ENCODE results near the gene NTNG1. TPM values are rescaled to one million over a fixed set of nuclear protein-coding genes. Genes with fewer than 3 reads are reported as not detected.
A peak's percentile ranks its signal among the peaks of the same experiment; 100 is the strongest.

NTNG1 gene
- total RNA-seq, 1 experiment from 2014 or later: 2.3 TPM

DNA sequence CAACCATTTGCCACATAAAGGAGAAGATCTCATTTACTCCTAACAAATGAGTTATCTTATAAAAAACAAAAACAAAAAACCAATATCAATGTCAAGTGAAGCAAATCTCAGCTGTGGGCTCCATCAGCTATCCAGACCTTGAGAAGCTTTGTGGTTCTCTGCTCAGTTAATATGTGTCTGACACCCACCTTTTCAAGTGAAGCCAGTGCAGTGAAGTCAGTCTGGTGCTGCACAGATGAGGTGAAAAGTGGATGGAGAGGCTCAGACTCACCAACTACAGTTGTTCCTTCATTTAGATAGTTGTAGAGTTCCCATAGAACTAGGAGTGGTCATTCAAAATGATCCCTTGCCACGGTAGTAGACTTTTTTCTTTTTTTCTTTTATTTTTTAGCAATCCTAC is 106.8 kb downstream of the NTNG1 start (continued):
- TF ChIP-seq ATF6 (CRISPR knock-in tag; IDR thresholded peaks at IDR 0.05) (no peak), GABPB1 (CRISPR knock-in tag; IDR thresholded peaks at IDR 0.05) (no peak), ESRRA (CRISPR knock-in tag; IDR thresholded peaks at IDR 0.05; ENCODE audit: borderline replicate concordance) (no peak), ETV6 (CRISPR knock-in tag; IDR thresholded peaks at IDR 0.05) (no peak), JUN (CRISPR knock-in tag; IDR thresholded peaks at IDR 0.05) (no peak), GRHL2 (CRISPR knock-in tag; IDR thresholded peaks at IDR 0.05; ENCODE audit: insufficient replicate concordance, severe bottlenecking) (no peak)

GRCh38 chr1:107250169-107250568 is 109.3 kb downstream of the NTNG1 start:
- peaks cover 51% of the 10 kb centered on the region for H3K4me1 Mint-ChIP-seq
- POLR2A ChIA-PET: interaction anchor here (0.8 kb wide), 1 partner anchor 20 kb away, joined by 6 read pairs; no protein-coding TSS in a partner anchor
- CTCF ChIA-PET: interaction anchor here (1.7 kb wide), 1 partner anchor 53 kb away, joined by 5 read pairs; no protein-coding TSS in a partner anchor
- no peak overlapping the region for H3K4me3 Mint-ChIP-seq
- peak overlapping the region; percentile 54 for H3K27ac Mint-ChIP-seq
- DNase-seq (ENCODE audit: low spot score): no peak
- peak; percentile 60 for ATAC-seq
- TF ChIP-seq STAT6 (CRISPR knock-in tag; conservative IDR thresholded peaks at IDR 0.05; ENCODE audit: low read depth) (no peak), JAZF1 (CRISPR knock-in tag; IDR thresholded peaks at IDR 0.05) (no peak), ZNF671 (CRISPR knock-in tag; IDR thresholded peaks at IDR 0.05) (no peak), JUN (CRISPR knock-in tag; IDR thresholded peaks at IDR 0.05) (no peak), NR1H2 (CRISPR knock-in tag; IDR thresholded peaks at IDR 0.05) (no peak), ZNF416 (CRISPR knock-in tag; IDR thresholded peaks at IDR 0.05) (no peak), ATF2 (CRISPR knock-in tag; IDR thresholded peaks at IDR 0.05; ENCODE audit: borderline replicate concordance, low read depth) (no peak), ZNF219 (CRISPR knock-in tag; IDR thresholded peaks at IDR 0.05; ENCODE audit: borderline replicate concordance) (no peak), MXD4 (CRISPR knock-in tag; IDR thresholded peaks at IDR 0.05; ENCODE audit: borderline replicate concordance) (no peak), AR (CRISPR knock-in tag; IDR thresholded peaks at IDR 0.05) (no peak), ZBTB21 (CRISPR knock-in tag; IDR thresholded peaks at IDR 0.05; ENCODE audit: borderline replicate concordance) (no peak)
- no peaks in the 10 kb centered on the region for H3K9me3 Mint-ChIP-seq
- H3K36me3 Mint-ChIP-seq: no peaks in the 10 kb centered on the region
- H3K27me3 Mint-ChIP-seq (ENCODE audit: low read depth): no peaks in the 10 kb centered on the region

All from WTC11 (cell line).